ENCODE results near the gene CERS3.

DNA sequence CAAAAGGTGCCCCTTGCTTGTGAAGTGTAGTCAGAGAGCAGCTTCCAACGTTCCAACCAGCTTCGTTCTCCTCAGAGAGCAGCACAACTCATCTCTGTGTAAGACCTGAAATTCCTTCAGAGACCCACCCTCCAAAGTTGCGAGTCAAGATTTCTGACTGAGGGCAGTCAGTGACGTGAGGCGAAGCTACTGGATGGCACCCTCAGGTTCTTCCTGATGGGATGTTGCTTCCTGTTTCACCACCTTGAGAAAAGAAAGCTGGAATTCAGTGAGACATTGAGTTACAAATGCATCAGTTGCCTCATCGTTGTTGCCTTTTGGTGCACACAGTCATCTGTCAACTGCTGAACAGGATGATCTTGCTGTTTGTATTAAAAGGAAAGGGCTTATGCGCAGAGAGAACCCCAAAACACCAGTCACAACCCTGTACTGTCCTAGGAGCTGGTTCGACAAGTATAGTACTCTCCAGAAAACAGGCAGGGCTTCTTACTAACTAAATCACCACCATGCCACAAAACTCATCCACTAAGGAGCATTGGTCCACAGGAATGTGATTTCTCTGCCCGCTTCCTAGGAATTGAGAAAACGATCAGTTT is at the start of gene CERS3:
- TF ChIP-seq, protein P1, sequence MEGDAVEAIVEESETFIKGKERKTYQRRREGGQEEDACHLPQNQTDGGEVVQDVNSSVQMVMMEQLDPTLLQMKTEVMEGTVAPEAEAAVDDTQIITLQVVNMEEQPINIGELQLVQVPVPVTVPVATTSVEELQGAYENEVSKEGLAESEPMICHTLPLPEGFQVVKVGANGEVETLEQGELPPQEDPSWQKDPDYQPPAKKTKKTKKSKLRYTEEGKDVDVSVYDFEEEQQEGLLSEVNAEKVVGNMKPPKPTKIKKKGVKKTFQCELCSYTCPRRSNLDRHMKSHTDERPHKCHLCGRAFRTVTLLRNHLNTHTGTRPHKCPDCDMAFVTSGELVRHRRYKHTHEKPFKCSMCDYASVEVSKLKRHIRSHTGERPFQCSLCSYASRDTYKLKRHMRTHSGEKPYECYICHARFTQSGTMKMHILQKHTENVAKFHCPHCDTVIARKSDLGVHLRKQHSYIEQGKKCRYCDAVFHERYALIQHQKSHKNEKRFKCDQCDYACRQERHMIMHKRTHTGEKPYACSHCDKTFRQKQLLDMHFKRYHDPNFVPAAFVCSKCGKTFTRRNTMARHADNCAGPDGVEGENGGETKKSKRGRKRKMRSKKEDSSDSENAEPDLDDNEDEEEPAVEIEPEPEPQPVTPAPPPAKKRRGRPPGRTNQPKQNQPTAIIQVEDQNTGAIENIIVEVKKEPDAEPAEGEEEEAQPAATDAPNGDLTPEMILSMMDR (conservative IDR thresholded peaks at IDR 0.05 in 1 of 2, IDR thresholded peaks at IDR 0.05 in 1 of 2; ENCODE audit: extremely low read depth in 1 of 2, insufficient read depth in 1 of 2, low read depth in 1 of 2, low read length in 2 of 2) = no peak
- TF ChIP-seq EZH2 (IDR thresholded peaks at IDR 0.05; ENCODE audit: borderline replicate concordance, low read length) = no peak
